Measurements from ENCODE around the gene PARD3. TPM values are rescaled to one million over a fixed set of nuclear protein-coding genes. Genes with fewer than 3 reads are reported as not detected.

PARD3 gene
- total and polyA plus RNA-seq, 2 donors (not counting 3 experiments of a cell fraction or from before 2014, with no cell fraction given), result 7.3 to 24.1 TPM

DNA sequence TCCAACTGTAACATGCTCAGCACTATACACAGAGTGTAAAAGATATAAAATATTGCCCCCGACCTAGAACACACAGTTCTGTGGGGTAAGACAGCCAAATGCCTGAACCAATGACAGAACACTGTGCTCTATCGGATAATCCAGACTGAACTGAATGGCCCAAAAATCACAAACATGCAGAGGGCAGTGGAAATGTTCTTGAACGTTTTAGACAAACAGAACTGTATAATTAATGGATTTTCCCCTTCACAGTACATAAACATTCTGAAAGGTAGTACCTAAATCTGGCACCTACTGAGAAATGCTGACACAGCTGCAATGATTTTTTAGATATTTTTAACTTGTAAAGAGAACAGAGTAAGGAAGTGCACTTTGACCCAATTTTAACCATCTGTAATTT, 33.4 kb downstream of the PARD3 start:
- dilution Hi-C loops (cut with MboI; ENCODE audit: extremely low pct_ligation_motif_present, low sequenced_read_pairs) (no loop called here), intact Hi-C loops (cut with micrococcal nuclease) (no loop called here)
- no peak for DNase-seq (ENCODE audit: low read depth, low spot score)
- Histone ChIP-seq H3K9me1 (replicated peaks; ENCODE audit: control insufficient read depth, extremely low read depth, insufficient read depth, low read length) (no peaks in the 10 kb centered on the region), H4K20me1 (replicated peaks; ENCODE audit: control insufficient read depth, extremely low read depth, insufficient read depth, low read length) (peaks cover 18% of the 10 kb centered on the region), H3K79me2 (ENCODE audit: control insufficient read depth, insufficient read depth, low read length) (peaks cover 2% of the 10 kb centered on the region), H3K9ac (replicated peaks; ENCODE audit: extremely low read depth, insufficient read depth, low read length) (no peak overlapping the region), H3K4me2 (ENCODE audit: insufficient read depth, low read length) (no peak overlapping the region), H3K27ac (ENCODE audit: insufficient read depth, low read depth, low read length) (no peak overlapping the region), H2AFZ (ENCODE audit: low read depth, low read length) (no peak overlapping the region), H3K4me3 (replicated peaks in 1 of 3; ENCODE audit: insufficient read depth in 1 of 3, low read depth in 1 of 3, low read length in 3 of 3) (no peak overlapping the region), H3K9me3 (replicated peaks; ENCODE audit: control insufficient read depth, insufficient read depth, low read length) (no peaks in the 10 kb centered on the region), H3K4me1 (ENCODE audit: control insufficient read depth, extremely low read depth, insufficient read depth, low read length) (peaks cover 17% of the 10 kb centered on the region), H3K27me3 (ENCODE audit: control insufficient read depth in 2 of 2, insufficient read depth in 2 of 2, low read length in 2 of 2) (no peaks in the 10 kb centered on the region), H3K36me3 (ENCODE audit: control insufficient read depth in 2 of 2, extremely low read depth in 1 of 2, insufficient read depth in 2 of 2, low read length in 2 of 2) (no peaks in the 10 kb centered on the region)
- POLR2A ChIA-PET, result no interaction called here
- no TSS peak for BruUV-seq (replicated peaks)
- CTCF ChIA-PET, result interaction anchor here (1.1 to 1.5 kb wide), 4 partner anchors 11 to 56 kb away, joined by 3 to 7 read pairs (median 4); no protein-coding TSS in a partner anchor
- TF ChIP-seq MYC (IDR thresholded peaks at IDR 0.05; ENCODE audit: low read depth, low read length) (no peak), EZH2 (IDR thresholded peaks at IDR 0.05; ENCODE audit: borderline replicate concordance, low read depth, low read length, severe bottlenecking) (no peak), POLR2AphosphoS5 (IDR thresholded peaks at IDR 0.05; ENCODE audit: insufficient read depth, low read depth, low read length) (no peak), POLR2A (IDR thresholded peaks at IDR 0.05; ENCODE audit: low read depth, low read length) (no peak), FOS (IDR thresholded peaks at IDR 0.05; ENCODE audit: borderline replicate concordance, insufficient read depth, low read length) (no peak), JUN (IDR thresholded peaks at IDR 0.05; ENCODE audit: borderline replicate concordance, insufficient read depth, insufficient read length, low read depth) (no peak), GATA2 (IDR thresholded peaks at IDR 0.05; ENCODE audit: insufficient read depth, insufficient read length, low read depth, low read length) (no peak)
- TF ChIP-seq, protein P1, sequence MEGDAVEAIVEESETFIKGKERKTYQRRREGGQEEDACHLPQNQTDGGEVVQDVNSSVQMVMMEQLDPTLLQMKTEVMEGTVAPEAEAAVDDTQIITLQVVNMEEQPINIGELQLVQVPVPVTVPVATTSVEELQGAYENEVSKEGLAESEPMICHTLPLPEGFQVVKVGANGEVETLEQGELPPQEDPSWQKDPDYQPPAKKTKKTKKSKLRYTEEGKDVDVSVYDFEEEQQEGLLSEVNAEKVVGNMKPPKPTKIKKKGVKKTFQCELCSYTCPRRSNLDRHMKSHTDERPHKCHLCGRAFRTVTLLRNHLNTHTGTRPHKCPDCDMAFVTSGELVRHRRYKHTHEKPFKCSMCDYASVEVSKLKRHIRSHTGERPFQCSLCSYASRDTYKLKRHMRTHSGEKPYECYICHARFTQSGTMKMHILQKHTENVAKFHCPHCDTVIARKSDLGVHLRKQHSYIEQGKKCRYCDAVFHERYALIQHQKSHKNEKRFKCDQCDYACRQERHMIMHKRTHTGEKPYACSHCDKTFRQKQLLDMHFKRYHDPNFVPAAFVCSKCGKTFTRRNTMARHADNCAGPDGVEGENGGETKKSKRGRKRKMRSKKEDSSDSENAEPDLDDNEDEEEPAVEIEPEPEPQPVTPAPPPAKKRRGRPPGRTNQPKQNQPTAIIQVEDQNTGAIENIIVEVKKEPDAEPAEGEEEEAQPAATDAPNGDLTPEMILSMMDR (IDR thresholded peaks at IDR 0.05; ENCODE audit: extremely low read depth in 1 of 2, insufficient read depth in 1 of 2, low read depth in 1 of 2, low read length in 2 of 2), result no peak
- TF ChIP-seq, protein P2, sequence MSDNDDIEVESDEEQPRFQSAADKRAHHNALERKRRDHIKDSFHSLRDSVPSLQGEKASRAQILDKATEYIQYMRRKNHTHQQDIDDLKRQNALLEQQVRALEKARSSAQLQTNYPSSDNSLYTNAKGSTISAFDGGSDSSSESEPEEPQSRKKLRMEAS (IDR thresholded peaks at IDR 0.05; ENCODE audit: insufficient read depth, insufficient read length), result no peak
- FAIRE-seq, result no peak
